ENCODE results near the gene ALKBH4. TPM values are rescaled to one million over a fixed set of nuclear protein-coding genes. Genes with fewer than 3 reads are reported as not detected.
"Not testable (repeated sequence)": the region's sequence is repeated elsewhere in the genome, so short reads cannot be mapped to it uniquely, and the experiment has no call there.

Gene ALKBH4
- total and polyA plus RNA-seq, 3 experiments from 2014 or later, result 11.3 to 20.1 (median 13.2) TPM

- H3K27me3 Mint-ChIP-seq; H3K4me3 ChIP-seq (ENCODE audit: low read length); DNase-seq; CTCF ChIA-PET; H3K4me1 ChIP-seq (ENCODE audit: insufficient read depth, low read length); H3K9me3 ChIP-seq (ENCODE audit: low read length); POLR2A ChIA-PET; H3K27me3 ChIP-seq (ENCODE audit: insufficient read depth, low read length, poor library complexity, severe bottlenecking); H3K9me3 Mint-ChIP-seq; H3K36me3 Mint-ChIP-seq; H3K36me3 ChIP-seq (ENCODE audit: insufficient read depth, low read length); H3K4me3 Mint-ChIP-seq; H3K27ac ChIP-seq (ENCODE audit: low read depth, low read length); H3K4me1 Mint-ChIP-seq: not testable (repeated sequence)
- peak overlapping the region in 1 of 8 donors; percentile 73 for H3K27ac Mint-ChIP-seq
These were observed 15.4 kb upstream of the ALKBH4 start for GRCh38 chr7:102479982-102480637.

GRCh38 chr7:102479209-102479584 is 14.5 kb upstream of the ALKBH4 start:
- H3K4me3 ChIP-seq (ENCODE audit: low read length); H3K36me3 ChIP-seq (ENCODE audit: insufficient read depth, low read length); H3K36me3 Mint-ChIP-seq; DNase-seq; POLR2A ChIA-PET; H3K27me3 ChIP-seq (ENCODE audit: insufficient read depth, low read length, poor library complexity, severe bottlenecking); H3K27me3 Mint-ChIP-seq; H3K4me3 Mint-ChIP-seq; H3K4me1 ChIP-seq (ENCODE audit: insufficient read depth, low read length); H3K9me3 ChIP-seq (ENCODE audit: low read length); CTCF ChIA-PET; H3K4me1 Mint-ChIP-seq; H3K27ac ChIP-seq (ENCODE audit: low read depth, low read length); H3K9me3 Mint-ChIP-seq: not testable (repeated sequence)
- H3K27ac Mint-ChIP-seq, result peak overlapping the region in 1 of 8 donors; percentile 92

- not testable (repeated sequence) for H3K4me3 ChIP-seq (ENCODE audit: low read length)
These were observed 13.9 kb upstream of the ALKBH4 start, which contains the start of gene POLR2J for GRCh38 chr7:102478314-102479208. Gene POLR2J, minus strand, starts transcription at chr7:102478922. Its CDS starts 62 bp downstream, at chr7:102478860.

GRCh38 chr7:102474736-102475435 is 10.2 kb upstream of the ALKBH4 start:
- H3K4me3 ChIP-seq (ENCODE audit: low read length); H3K4me1 ChIP-seq (ENCODE audit: insufficient read depth, low read length); H3K27ac Mint-ChIP-seq; H3K27me3 Mint-ChIP-seq; H3K4me3 Mint-ChIP-seq; CTCF ChIA-PET; H3K27ac ChIP-seq (ENCODE audit: low read depth, low read length); H3K36me3 ChIP-seq (ENCODE audit: insufficient read depth, low read length); H3K27me3 ChIP-seq (ENCODE audit: insufficient read depth, low read length, poor library complexity, severe bottlenecking); POLR2A ChIA-PET; H3K4me1 Mint-ChIP-seq; H3K9me3 Mint-ChIP-seq; H3K9me3 ChIP-seq (ENCODE audit: low read length): not testable (repeated sequence)
- peaks cover 0 to 32% (median 6%) of the 10 kb centered on the region in 3 donors for H3K36me3 Mint-ChIP-seq
- DNase-seq, result peak in 1 of 5 donors; percentile 8

More at GRCh38 chr7:102478314-102479208, 13.9 kb upstream of the ALKBH4 start, which contains the start of gene POLR2J:
- Mint-ChIP-seq H3K27ac (peak within 1 kb of the TSS; percentile 76 to 92 (median 84)), H3K4me3 (peak within 1 kb of the TSS; percentile 88 to 98 (median 90))
- H3K4me1 ChIP-seq (ENCODE audit: insufficient read depth, low read length); POLR2A ChIA-PET; H3K36me3 ChIP-seq (ENCODE audit: insufficient read depth, low read length); H3K27me3 Mint-ChIP-seq; H3K4me1 Mint-ChIP-seq; H3K27me3 ChIP-seq (ENCODE audit: insufficient read depth, low read length, poor library complexity, severe bottlenecking); H3K27ac ChIP-seq (ENCODE audit: low read depth, low read length); CTCF ChIA-PET; H3K9me3 ChIP-seq (ENCODE audit: low read length); H3K36me3 Mint-ChIP-seq; H3K9me3 Mint-ChIP-seq: not testable (repeated sequence)
- DNase-seq, result peak; percentile 66 to 92 (median 90)

- H3K27ac Mint-ChIP-seq; H3K27ac ChIP-seq (ENCODE audit: low read depth, low read length); H3K27me3 Mint-ChIP-seq; CTCF ChIA-PET; H3K4me3 Mint-ChIP-seq; H3K9me3 ChIP-seq (ENCODE audit: low read length); H3K27me3 ChIP-seq (ENCODE audit: insufficient read depth, low read length, poor library complexity, severe bottlenecking); H3K4me1 Mint-ChIP-seq; H3K4me1 ChIP-seq (ENCODE audit: insufficient read depth, low read length); H3K36me3 ChIP-seq (ENCODE audit: insufficient read depth, low read length); POLR2A ChIA-PET; H3K9me3 Mint-ChIP-seq; H3K4me3 ChIP-seq (ENCODE audit: low read length): not testable (repeated sequence)
- peak in 1 of 5 donors; percentile 23 for DNase-seq
- H3K36me3 Mint-ChIP-seq, result peaks cover 0 to 32% (median 6%) of the 10 kb centered on the region in 3 donors
These were observed 9.5 kb upstream of the ALKBH4 start for GRCh38 chr7:102474116-102474515.

- Histone ChIP-seq H3K4me1 (ENCODE audit: insufficient read depth, low read length) (no peaks in the 10 kb centered on the region), H3K4me3 (ENCODE audit: low read length) (no peak overlapping the region), H3K27me3 (ENCODE audit: insufficient read depth, low read length, poor library complexity, severe bottlenecking) (no peaks in the 10 kb centered on the region), H3K9me3 (ENCODE audit: low read length) (no peaks in the 10 kb centered on the region), H3K36me3 (ENCODE audit: insufficient read depth, low read length) (no peaks in the 10 kb centered on the region), H3K27ac (ENCODE audit: low read depth, low read length) (no peak overlapping the region)
- peaks cover 0 to 30% (median 6%) of the 10 kb centered on the region in 3 donors for H3K36me3 Mint-ChIP-seq
- peak overlapping the region in 1 of 7 donors; percentile 30 for H3K4me3 Mint-ChIP-seq
- H3K27me3 Mint-ChIP-seq, result peaks cover 0 to 1% of the 10 kb centered on the region in 2 donors
- no peaks in the 10 kb centered on the region for H3K9me3 Mint-ChIP-seq
- ChIA-PET CTCF (no interaction called here), POLR2A (no interaction called here)
- peaks cover 0 to 3% (median 0%) of the 10 kb centered on the region in 3 donors for H3K4me1 Mint-ChIP-seq
- peak overlapping the region in 1 of 8 donors; percentile 15 for H3K27ac Mint-ChIP-seq
- DNase-seq, result peak in 1 of 5 donors; percentile 38
These were observed 8.8 kb upstream of the ALKBH4 start for GRCh38 chr7:102473271-102473991.

- POLR2A ChIA-PET, result no interaction called here
- Mint-ChIP-seq H3K9me3 (no peaks in the 10 kb centered on the region), H3K36me3 (peaks cover 0 to 30% (median 6%) of the 10 kb centered on the region in 3 donors), H3K27me3 (peaks cover 0 to 1% of the 10 kb centered on the region in 2 donors), H3K4me1 (peaks cover 0 to 3% (median 0%) of the 10 kb centered on the region in 3 donors), H3K4me3 (no peak overlapping the region), H3K27ac (peak overlapping the region in 1 of 8 donors; percentile 60)
- Histone ChIP-seq H3K9me3 (ENCODE audit: low read length) (no peaks in the 10 kb centered on the region), H3K4me3 (ENCODE audit: low read length) (no peak overlapping the region), H3K27me3 (ENCODE audit: insufficient read depth, low read length, poor library complexity, severe bottlenecking) (no peaks in the 10 kb centered on the region), H3K36me3 (ENCODE audit: insufficient read depth, low read length) (no peaks in the 10 kb centered on the region), H3K4me1 (ENCODE audit: insufficient read depth, low read length) (no peaks in the 10 kb centered on the region), H3K27ac (ENCODE audit: low read depth, low read length) (no peak overlapping the region)
- DNase-seq, result peak in 1 of 5 donors; percentile 46
- CTCF ChIA-PET, result no interaction called here
These were observed 7.7 kb upstream of the ALKBH4 start for GRCh38 chr7:102472126-102473041.
